SJCRH30 (cell line): ENCODE measurements around the gene DEF6. TPM values are rescaled to one million over a fixed set of nuclear protein-coding genes. Genes with fewer than 3 reads are reported as not detected.
A peak's percentile ranks its signal among the peaks of the same experiment; 100 is the strongest.
"Not testable (repeated sequence)": the region's sequence is repeated elsewhere in the genome, so short reads cannot be mapped to it uniquely, and the experiment has no call there.

ENCODE experiments used
- DNase-seq, 2 experiments: peaks; one replicate each; pipeline ENCODE4 v3.0.0-alpha.2; 2015 to 2020
- H3K27ac ChIP-seq: fragments of 250-450 bp; sonication (Bioruptor Pico); 2 replicates; pipeline ENCODE4 v1.5.1; 2020; ENCODE audit warnings: mild to moderate bottlenecking, moderate library complexity
- H3K27me3 ChIP-seq: fragments of 250-450 bp; sonication (Bioruptor Pico); 2 replicates; pipeline ENCODE4 v1.5.1; 2020; ENCODE audit warnings: mild to moderate bottlenecking, moderate library complexity
- H3K36me3 ChIP-seq: fragments of 250-450 bp; sonication (Bioruptor Pico); 2 replicates; pipeline ENCODE4 v1.5.1; 2020; ENCODE audit warnings: mild to moderate bottlenecking, moderate library complexity
- H3K4me1 ChIP-seq: fragments of 250-450 bp; sonication (Bioruptor Pico); 2 replicates; pipeline ENCODE4 v1.5.1; 2020; ENCODE audit warnings: mild to moderate bottlenecking, moderate library complexity
- H3K4me3 ChIP-seq: fragments of 250-450 bp; sonication (Bioruptor Pico); 2 replicates; pipeline ENCODE4 v1.5.1; 2020; ENCODE audit warnings: mild to moderate bottlenecking, moderate library complexity
- H3K9me3 ChIP-seq: fragments of 250-450 bp; sonication (Bioruptor Pico); replicated peaks from 2 replicates; pipeline ENCODE4 v1.5.1; 2020; ENCODE audit warnings: mild to moderate bottlenecking, moderate library complexity
- total RNA-seq: library from RNA; depleted of rRNA; stranded (reverse); fragments of >200 nt; shearing (Covaris generic); gene quantifications from 2 replicates; pipeline ENCODE4 v1.2.3, GENCODE V29; 2014

The DEF6 gene
- total RNA-seq, 1 experiment from 2014 or later, result 0.20 TPM

DNA sequence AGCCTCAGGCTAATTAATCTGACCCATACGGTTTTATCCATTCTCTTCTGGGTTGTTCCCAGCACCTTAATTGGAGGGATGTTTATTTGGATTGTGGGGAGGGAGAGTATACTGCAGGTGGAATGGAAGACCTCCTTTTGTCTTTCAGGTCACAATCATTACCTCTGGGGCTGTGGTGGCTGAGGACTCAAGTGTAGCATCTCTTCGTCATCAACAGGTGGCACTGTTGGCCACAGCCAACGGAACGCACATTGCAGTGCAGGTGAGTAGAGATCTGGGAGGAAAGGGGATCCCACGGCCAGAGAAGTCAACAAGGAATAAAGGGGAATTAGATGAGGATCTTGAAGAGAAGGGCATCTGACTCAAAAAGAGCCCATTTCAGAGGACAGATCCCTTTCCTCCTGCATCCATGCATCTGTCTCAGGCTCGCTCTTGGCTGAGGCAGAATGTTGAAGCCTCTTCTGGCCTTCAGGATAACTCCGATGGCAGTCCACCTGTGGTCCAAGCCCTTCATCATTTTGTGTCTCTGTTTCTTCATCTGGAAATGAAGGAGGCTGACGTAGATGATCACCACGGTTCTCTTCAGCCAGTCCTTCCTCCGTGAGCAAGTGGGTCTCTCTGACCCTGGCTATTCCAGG is 3.2 kb upstream of the DEF6 start:
- Histone ChIP-seq H3K27ac (no peak overlapping the region), H3K4me3 (no peak overlapping the region), H3K36me3 (no peaks in the 10 kb centered on the region), H3K27me3 (no peaks in the 10 kb centered on the region), H3K9me3 (no peaks in the 10 kb centered on the region), H3K4me1 (peaks cover 9% of the 10 kb centered on the region)
- DNase-seq, result peak; percentile 40 to 57

DNA sequence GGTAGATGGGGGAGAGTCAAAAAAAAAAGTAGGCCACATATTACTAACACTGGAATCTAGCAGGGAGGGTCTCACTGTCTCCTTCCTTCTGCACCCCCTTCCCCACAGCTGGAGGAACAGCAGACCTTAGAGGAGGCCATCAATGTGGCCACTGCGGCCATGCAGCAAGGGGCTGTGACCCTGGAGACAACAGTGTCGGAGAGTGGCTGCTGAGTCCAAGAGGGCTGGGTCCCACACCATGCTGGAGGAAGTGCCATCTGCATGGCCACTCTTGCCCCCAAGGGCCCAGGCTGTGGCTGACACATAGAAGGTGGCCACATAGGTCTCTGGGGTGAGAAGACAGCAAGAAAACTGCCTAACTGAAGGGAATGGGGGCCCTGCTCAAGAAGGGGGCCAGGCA is 2.6 kb upstream of the DEF6 start:
- Histone ChIP-seq H3K27ac (no peak overlapping the region), H3K4me1 (peaks cover 9% of the 10 kb centered on the region), H3K36me3 (no peaks in the 10 kb centered on the region)

DNA sequence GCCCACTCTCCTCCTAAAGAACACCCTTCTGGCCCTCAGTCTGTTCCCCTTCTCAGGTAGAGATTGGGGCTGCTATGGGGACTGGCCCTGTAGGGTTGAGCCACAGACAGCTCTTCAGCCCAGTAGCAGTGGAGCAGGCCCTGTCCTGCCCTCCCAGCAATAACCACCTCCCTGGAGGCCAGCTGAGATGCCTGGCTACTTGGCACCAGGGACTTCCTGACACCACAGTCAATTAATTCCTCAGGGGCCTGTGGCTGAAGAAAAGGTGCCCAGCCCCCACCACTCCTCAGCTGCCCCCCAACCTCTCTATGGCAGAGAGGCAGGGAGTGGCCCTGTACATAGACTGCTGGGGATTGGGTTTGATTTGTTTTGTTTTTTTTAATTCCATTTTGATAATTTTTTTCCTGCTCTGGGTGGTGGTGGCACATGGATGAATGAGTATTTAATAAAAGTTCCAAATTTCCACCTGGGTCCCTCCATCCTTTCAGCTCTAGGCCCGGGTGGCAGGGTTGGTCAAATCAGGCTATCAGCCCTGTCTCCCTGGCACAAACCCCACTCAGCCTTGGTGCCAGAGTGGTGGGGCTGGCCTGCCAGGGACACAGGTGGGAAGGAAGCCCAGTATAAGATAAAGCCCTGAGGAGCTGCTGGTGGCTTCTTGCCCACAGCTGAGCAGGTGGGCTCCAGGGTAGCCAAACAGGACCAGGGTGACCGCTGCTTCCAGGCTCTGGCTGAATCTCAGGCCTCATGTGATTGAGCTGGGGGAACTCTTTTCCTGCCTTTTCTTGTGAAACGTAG is 1.9 kb upstream of the DEF6 start:
- H3K27me3 ChIP-seq, result no peaks in the 10 kb centered on the region
- no peak for DNase-seq
- no peaks in the 10 kb centered on the region for H3K9me3 ChIP-seq

More for the DNA sequence above, 2.6 kb upstream of the DEF6 start:
- DNase-seq, result no peak
- H3K27me3 ChIP-seq, result no peaks in the 10 kb centered on the region
- H3K4me3 ChIP-seq, result no peak overlapping the region
- no peaks in the 10 kb centered on the region for H3K9me3 ChIP-seq

DNA sequence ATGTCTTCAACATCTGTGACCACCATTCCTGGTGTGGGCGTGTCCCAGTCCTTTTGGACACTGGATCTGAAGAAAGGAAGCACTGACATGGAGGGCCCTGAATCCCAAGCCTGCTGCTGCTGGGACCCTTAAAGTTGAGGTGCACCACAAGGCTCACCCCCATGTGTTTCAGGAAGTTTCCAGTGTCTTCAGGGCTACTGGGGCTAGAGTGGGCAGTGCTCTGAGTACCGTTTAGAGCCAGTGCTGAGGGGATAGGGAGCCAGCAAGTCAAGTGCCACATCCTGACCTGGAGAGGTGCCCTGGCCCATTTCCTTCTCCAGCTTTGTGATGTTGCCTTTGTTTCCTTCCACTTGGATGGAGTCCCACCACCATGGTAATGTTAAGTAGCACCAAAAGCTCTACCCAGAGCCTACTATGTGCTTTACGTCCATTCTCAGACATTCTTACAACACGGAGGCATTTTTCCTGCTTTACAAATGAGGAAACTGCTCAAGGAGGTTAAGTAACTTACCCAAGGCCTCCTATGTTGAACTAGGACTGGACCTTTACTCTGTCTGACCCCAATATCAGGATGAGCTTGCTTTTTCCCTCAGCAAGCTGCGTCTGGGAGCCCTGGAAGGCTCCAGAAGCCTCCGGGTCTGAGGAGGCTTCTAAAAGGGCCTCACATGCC is 552 bp upstream of the DEF6 start:
- Histone ChIP-seq H3K36me3 (no peaks in the 10 kb centered on the region), H3K4me1 (peaks cover 9% of the 10 kb centered on the region), H3K9me3 (no peaks in the 10 kb centered on the region), H3K27me3 (no peaks in the 10 kb centered on the region), H3K27ac (no peak overlapping the region), H3K4me3 (no peak overlapping the region)
- DNase-seq, result no peak

More for the DNA sequence above, 1.9 kb upstream of the DEF6 start:
- Histone ChIP-seq H3K36me3 (no peaks in the 10 kb centered on the region), H3K27ac (no peak overlapping the region), H3K4me3 (no peak overlapping the region), H3K4me1 (peaks cover 9% of the 10 kb centered on the region)

DNA sequence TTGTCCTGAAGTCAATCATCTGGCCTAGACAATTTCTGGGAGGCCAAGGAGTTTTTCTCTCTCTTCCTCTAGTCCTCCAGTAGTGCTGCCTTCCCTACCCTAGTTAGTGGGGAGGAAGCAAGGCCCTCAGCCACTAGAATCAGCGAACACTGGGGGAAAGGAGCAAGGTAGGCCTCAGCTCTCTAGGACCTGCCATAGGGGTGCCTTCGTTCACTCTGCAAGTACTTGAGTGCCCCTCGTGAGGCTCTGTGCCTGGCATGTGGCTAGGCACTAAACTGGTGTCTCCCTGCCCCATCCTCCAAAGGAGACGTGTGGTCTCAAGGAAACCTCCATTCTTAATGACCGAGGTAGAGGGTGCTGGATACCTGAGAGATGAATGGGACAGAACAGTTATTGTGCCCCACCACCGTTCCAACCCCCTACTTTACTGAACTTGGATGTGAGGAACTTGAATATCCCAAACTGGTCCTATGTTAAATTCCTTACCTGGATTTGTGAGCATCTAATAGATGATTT is 1.1 kb downstream of the DEF6 start:
- DNase-seq, result no peak
- Histone ChIP-seq H3K4me3 (no peak overlapping the region), H3K36me3 (no peaks in the 10 kb centered on the region), H3K27ac (no peak overlapping the region), H3K9me3 (no peaks in the 10 kb centered on the region), H3K27me3 (no peaks in the 10 kb centered on the region), H3K4me1 (peaks cover 9% of the 10 kb centered on the region)

DNA sequence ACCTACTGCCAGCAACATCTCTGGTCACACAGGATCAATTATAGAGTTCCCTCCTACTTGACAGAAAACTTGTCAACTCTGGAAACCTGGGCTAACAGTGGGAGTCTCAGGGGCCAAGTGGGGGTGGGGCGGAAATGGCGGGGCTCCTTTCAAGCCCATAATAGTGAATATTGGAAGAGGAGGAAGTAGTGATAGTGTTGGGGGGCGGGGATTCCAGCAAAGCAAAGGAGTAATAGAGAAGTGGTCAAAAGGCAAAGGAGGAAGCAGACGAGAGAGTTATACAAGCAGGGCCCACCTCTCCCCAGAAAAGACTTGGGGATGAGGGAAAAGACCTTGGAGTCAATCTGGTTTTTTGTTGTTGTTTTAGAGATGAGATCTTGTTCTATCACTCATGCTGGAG is 2.1 kb downstream of the DEF6 start:
- no peaks in the 10 kb centered on the region for H3K9me3 ChIP-seq
- peaks cover 9% of the 10 kb centered on the region for H3K4me1 ChIP-seq
- H3K27ac ChIP-seq, result no peak overlapping the region
- no peak overlapping the region for H3K4me3 ChIP-seq
- no peak for DNase-seq
- no peaks in the 10 kb centered on the region for H3K27me3 ChIP-seq
- no peaks in the 10 kb centered on the region for H3K36me3 ChIP-seq

DNA sequence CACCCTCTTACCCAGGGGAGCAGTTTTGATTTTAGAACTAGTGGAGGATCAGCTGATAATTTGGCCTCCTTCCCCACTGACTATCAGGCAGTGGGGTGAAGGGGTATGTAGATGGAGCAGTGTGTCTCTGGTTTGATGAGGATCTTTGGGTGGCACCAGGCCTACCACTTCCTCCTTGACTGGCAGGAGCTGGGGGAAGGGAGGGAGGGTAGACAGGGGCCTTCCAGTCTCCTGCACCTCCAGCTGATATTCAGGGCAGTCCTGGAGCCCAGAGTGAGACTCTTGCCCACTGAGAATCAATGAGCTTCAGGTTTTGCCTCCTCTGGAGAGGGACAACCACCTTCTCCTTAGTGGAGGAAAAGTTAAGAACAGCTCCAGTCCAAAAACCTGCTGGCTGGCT is 3.2 kb downstream of the DEF6 start:
- Histone ChIP-seq H3K4me3 (no peak overlapping the region), H3K36me3 (no peaks in the 10 kb centered on the region)

DNA sequence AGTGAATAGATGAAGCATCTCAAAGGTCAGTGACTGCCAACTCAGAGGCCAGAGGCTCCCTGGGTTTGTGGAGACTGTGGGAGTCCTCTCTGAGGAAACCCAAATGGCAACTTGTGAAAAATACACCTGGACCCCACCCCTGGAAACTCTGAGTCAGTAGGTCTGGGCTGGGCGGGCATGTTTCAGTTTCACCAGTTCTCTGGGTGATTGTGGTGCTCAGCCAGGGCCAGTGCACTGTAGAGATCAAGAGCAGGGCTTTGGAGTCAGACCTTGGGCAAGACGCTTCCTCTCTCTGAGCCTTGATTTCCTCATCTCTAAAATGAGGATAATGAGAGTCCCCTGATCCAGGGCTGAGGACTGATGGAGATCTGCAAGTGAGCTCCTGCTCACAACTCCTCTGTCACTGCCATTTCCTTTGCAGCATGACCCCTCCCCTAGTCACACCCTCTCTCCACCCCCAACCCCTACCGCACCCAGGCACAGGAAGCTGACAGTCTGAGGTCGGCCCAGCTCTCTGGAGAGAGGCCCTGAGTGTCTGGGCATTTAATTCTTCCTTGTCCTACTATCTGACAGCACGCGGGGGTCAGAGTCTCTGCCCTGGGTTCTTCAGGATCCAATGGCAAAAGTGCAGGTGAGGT is 5.1 kb downstream of the DEF6 start:
- no peak overlapping the region for H3K27ac ChIP-seq
- H3K9me3 ChIP-seq, result no peaks in the 10 kb centered on the region
- no peaks in the 10 kb centered on the region for H3K27me3 ChIP-seq
- H3K4me3 ChIP-seq, result no peak overlapping the region
- no peaks in the 10 kb centered on the region for H3K36me3 ChIP-seq
- peak; percentile 29 to 30 for DNase-seq
- peaks cover 3% of the 10 kb centered on the region for H3K4me1 ChIP-seq

More for the DNA sequence above, 3.2 kb downstream of the DEF6 start:
- Histone ChIP-seq H3K9me3 (no peaks in the 10 kb centered on the region), H3K27me3 (no peaks in the 10 kb centered on the region), H3K4me1 (peaks cover 9% of the 10 kb centered on the region), H3K27ac (no peak overlapping the region)
- DNase-seq, result no peak

DNA sequence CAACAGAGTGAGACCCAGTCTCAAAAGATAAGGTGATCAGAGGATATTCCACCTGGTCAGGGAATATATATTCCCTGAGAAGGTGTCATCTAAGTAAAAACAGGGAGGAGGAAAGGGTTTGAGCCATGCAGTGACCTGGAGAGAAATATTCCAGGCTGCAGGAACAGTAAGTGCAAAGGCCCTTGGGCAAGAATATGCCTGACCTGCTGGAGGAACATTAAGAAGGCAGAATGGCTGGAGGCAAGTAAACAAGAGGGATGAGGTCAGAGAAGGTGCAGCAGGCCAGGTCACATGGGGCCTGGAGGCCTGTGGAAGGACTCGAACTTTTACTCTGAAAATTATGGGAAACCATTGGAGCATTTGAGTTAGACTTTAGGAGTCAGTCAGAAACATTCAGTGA is 6.7 kb downstream of the DEF6 start:
- H3K9me3 ChIP-seq, result no peaks in the 10 kb centered on the region
- H3K4me1 ChIP-seq, result no peaks in the 10 kb centered on the region
- H3K27ac ChIP-seq, result no peak overlapping the region
- DNase-seq, result no peak
- H3K4me3 ChIP-seq, result no peak overlapping the region
- H3K27me3 ChIP-seq, result no peaks in the 10 kb centered on the region
- no peaks in the 10 kb centered on the region for H3K36me3 ChIP-seq

DNA sequence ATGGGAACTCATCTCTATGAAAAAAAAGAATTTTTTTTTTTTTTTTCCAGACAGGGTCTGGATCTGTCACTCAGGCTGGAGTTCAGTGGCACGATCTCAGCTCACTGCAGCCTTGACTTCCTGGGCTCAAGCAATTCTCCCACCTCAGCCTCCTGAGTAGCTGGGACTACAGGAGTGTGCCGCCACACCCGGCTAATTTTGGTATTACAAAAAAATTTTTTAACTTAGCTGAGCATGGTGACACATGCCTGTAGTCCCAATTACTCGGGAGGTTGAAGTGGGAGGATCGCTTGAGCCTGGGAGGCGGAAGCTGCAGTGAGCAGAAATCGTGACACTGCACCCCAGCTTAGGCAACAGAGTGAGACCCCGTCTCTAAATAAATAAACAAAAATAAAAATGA is 7.5 kb downstream of the DEF6 start:
- H3K9me3 ChIP-seq, result no peaks in the 10 kb centered on the region
- no peaks in the 10 kb centered on the region for H3K4me1 ChIP-seq
- no peak for DNase-seq
- H3K27me3 ChIP-seq, result no peaks in the 10 kb centered on the region
- H3K4me3 ChIP-seq, result no peak overlapping the region
- no peak overlapping the region for H3K27ac ChIP-seq
- no peaks in the 10 kb centered on the region for H3K36me3 ChIP-seq

DNA sequence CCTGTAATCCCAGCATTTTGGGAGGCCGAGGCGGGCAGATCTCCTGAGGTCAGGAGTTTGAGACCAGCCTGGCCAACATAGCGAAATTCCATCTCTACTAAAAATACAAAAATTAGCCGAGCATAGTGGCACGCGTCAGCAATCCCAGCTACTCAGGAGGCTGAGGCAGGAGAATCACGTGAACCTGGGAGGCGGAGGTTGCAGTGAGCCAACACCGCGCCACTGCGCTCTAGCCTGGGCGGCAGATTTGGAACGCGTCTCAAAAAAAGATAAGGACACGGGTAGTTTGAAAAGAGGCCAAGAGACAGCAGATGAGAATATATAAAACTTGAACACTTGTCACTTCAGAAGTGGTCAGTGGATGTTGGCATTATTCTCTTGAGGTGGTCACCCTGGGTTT is 9.5 kb downstream of the DEF6 start:
- not testable (repeated sequence) for H3K4me3 ChIP-seq, DNase-seq, H3K9me3 ChIP-seq, H3K27me3 ChIP-seq, H3K36me3 ChIP-seq, H3K4me1 ChIP-seq, H3K27ac ChIP-seq

DNA sequence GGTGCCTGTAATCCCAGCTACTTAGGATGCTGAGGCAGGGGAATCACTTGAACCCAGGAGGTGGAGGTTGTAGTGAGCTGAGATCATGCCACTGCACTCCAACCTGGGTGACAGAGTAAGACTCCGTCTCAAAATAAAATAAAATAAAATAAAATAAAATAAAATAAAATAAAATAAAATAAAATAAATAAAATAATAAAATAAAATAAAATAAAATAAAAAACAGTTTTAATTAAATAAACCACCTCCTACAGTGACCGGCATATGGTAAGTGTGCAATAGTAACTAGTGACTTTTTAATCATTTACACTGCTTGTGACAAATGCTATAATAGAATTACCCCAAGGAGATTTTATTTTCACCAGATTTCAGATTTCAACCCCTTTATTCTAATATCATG is 10.9 kb downstream of the DEF6 start:
- not testable (repeated sequence) for H3K4me1 ChIP-seq, H3K36me3 ChIP-seq, H3K4me3 ChIP-seq, DNase-seq, H3K9me3 ChIP-seq, H3K27me3 ChIP-seq, H3K27ac ChIP-seq

DNA sequence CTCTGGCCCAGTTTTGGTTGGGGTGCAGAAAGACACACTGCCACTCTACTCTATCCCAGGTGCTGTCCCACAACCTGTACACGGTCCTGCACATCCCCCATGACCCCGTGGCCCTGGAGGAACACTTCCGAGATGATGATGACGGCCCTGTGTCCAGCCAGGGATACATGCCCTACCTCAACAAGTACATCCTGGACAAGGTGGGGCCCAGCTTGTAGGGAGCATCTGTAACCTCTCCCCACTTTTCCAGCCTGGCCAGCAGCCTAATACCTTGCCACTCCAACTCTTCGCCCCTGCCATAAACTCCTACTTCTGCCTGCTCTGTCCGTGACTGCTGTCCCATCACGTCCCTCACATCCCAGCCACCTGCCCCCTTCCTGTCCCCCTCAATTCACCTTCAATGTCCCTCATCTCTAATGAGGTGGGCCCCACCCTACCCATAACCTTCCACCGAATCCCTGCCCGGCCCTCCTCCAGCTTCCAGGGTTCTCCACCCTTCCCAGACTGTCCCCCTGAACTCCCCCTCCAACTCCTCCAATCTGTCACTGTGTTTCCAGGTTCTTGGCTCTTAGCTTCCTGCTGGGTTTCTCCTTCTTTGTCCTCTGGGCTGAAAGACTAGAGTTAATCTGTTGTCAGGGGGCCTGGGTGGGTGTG is 12.1 kb downstream of the DEF6 start:
- Histone ChIP-seq H3K4me1 (no peaks in the 10 kb centered on the region; the same call in 1 of the 2 replicates), H3K4me3 (no peak overlapping the region), H3K36me3 (no peaks in the 10 kb centered on the region), H3K9me3 (no peaks in the 10 kb centered on the region), H3K27ac (no peak overlapping the region), H3K27me3 (no peaks in the 10 kb centered on the region)
- DNase-seq, result no peak

DNA sequence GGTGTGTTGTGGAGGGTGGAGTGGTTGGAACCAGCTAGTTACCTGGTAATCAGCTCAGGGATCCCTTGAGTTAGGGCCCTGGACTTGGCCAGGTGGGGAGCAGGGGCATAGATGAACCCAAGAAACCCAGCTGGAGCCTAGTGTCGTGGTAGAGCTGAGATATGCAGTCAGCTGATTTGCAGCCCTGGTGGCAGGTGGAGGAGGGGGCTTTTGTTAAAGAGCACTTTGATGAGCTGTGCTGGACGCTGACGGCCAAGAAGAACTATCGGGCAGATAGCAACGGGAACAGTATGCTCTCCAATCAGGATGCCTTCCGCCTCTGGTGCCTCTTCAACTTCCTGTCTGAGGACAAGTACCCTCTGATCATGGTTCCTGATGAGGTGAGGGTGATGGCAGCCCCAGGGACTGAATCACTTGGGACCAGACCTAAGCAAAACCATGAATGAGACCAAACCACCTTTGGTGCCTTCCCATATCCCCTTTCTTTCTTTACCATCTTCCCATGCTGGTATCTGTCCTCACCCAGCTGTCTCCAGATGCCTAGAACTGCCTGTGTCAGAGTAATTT is 12.7 kb downstream of the DEF6 start:
- H3K4me3 ChIP-seq, result no peak overlapping the region
- H3K4me1 ChIP-seq, result no peaks in the 10 kb centered on the region; the same call in 1 of the 2 replicates
- DNase-seq, result no peak
- no peaks in the 10 kb centered on the region for H3K9me3 ChIP-seq
- H3K36me3 ChIP-seq, result no peaks in the 10 kb centered on the region
- no peak overlapping the region for H3K27ac ChIP-seq
- H3K27me3 ChIP-seq, result no peaks in the 10 kb centered on the region
